Large intestine (tissue), 3 donors: Measurements from ENCODE around the gene TSSK6. TPM values are rescaled to one million over a fixed set of nuclear protein-coding genes. Genes with fewer than 3 reads are reported as not detected.
A peak's percentile ranks its signal among the peaks of the same experiment; 100 is the strongest.

Experiments
- DNase-seq, 2 donors: peaks; one replicate each; pipeline versions ENCODE4 v3.0.0 to v3.0.0-alpha.2; 2013
- H3K27ac ChIP-seq: one replicate; pipeline ENCODE4 v1.5.1; 2013; ENCODE audit warnings: low read length
- H3K27me3 ChIP-seq: 2 replicates; pipeline ENCODE4 v1.6.1; 2013; ENCODE audit warnings: low read length; ENCODE audit not compliant: control insufficient read depth, insufficient read depth
- H3K36me3 ChIP-seq: 2 replicates; pipeline ENCODE4 v1.6.1; 2013; ENCODE audit warnings: low read length; ENCODE audit not compliant: control insufficient read depth, insufficient read depth
- H3K4me1 ChIP-seq: one replicate; pipeline ENCODE4 v1.6.1; 2013; ENCODE audit warnings: low read length; ENCODE audit not compliant: control insufficient read depth, insufficient read depth
- H3K4me3 ChIP-seq: one replicate; pipeline ENCODE4 v1.5.1; 2013; ENCODE audit warnings: low read length
- H3K9me3 ChIP-seq: one replicate; pipeline ENCODE4 v1.6.1; 2013; ENCODE audit warnings: mild to moderate bottlenecking, low read depth, low read length, moderate library complexity; ENCODE audit not compliant: control insufficient read depth
- WGBS: methylation state at CpG from one replicate; pipeline ENCODE4 v1.1.5; 2013; ENCODE audit warnings: low lambda C conversion rate; ENCODE audit not compliant: insufficient coverage; 5-methylcytosine and 5-hydroxymethylcytosine counted together
- polyA plus RNA-seq: library from polyadenylated mRNA; unstranded; fragments of 120-200 nt; gene quantifications from one replicate; pipeline ENCODE4 v1.2.1, GENCODE V29; 2013

TSSK6 gene
- polyA plus RNA-seq, 1 donor: 1.2 TPM

- H3K4me3 ChIP-seq: no peak overlapping the region
- no peaks in the 10 kb centered on the region for H3K27me3 ChIP-seq
- H3K4me1 ChIP-seq: peaks cover 7% of the 10 kb centered on the region
- no peak for DNase-seq
- no peak overlapping the region for H3K27ac ChIP-seq
- H3K9me3 ChIP-seq: no peaks in the 10 kb centered on the region
- 100% methylated on average over 5 of the region's 6 CpGs for WGBS
- H3K36me3 ChIP-seq: peaks cover 34% of the 10 kb centered on the region
These were observed 5.6 kb upstream of the TSSK6 start for GRCh38 chr19:19520989-19521388.

GRCh38 chr19:19517235-19517619 lies 1.9 kb upstream of the TSSK6 start:
- Histone ChIP-seq H3K27ac (no peak overlapping the region), H3K4me1 (peaks cover 22% of the 10 kb centered on the region), H3K27me3 (peaks cover 6% of the 10 kb centered on the region), H3K36me3 (peaks cover 16% of the 10 kb centered on the region), H3K9me3 (peaks cover 17% of the 10 kb centered on the region), H3K4me3 (peak overlapping the region; percentile 87)
- no peak for DNase-seq
- WGBS: 89% methylated on average over 3 of the region's 10 CpGs

GRCh38 chr19:19515642-19516519 lies 533 bp upstream of the TSSK6 start, which contains the start of gene NDUFA13:
Gene NDUFA13, plus strand, starts transcription at chr19:19516225. Its CDS starts 14 bp downstream, at chr19:19516239.
- peak; percentile 91 to 95 for DNase-seq
- Histone ChIP-seq H3K27ac (peak within 1 kb of the TSS; percentile 17), H3K36me3 (peaks cover 16% of the 10 kb centered on the region), H3K9me3 (peaks cover 17% of the 10 kb centered on the region), H3K4me1 (peaks cover 22% of the 10 kb centered on the region), H3K27me3 (peaks cover 6% of the 10 kb centered on the region), H3K4me3 (peak within 1 kb of the TSS; percentile 87)
- WGBS: 8% methylated on average over 4 of the region's 61 CpGs

GRCh38 chr19:19514215-19514657 lies 1.1 kb downstream of the TSSK6 start:
- H3K4me1 ChIP-seq: peaks cover 22% of the 10 kb centered on the region
- H3K9me3 ChIP-seq: peaks cover 17% of the 10 kb centered on the region
- no peak overlapping the region for H3K27ac ChIP-seq
- H3K4me3 ChIP-seq: peak overlapping the region; percentile 34
- peak; percentile 67 to 79 for DNase-seq
- peaks cover 6% of the 10 kb centered on the region for H3K27me3 ChIP-seq
- H3K36me3 ChIP-seq: peaks cover 3% of the 10 kb centered on the region
- no CpG with 5 or more reads among the region's 46 CpGs for WGBS

- peaks cover 6% of the 10 kb centered on the region for H3K27me3 ChIP-seq
- DNase-seq: no peak
- H3K4me3 ChIP-seq: peak overlapping the region; percentile 34
- H3K9me3 ChIP-seq: peaks cover 17% of the 10 kb centered on the region
- no peak overlapping the region for H3K27ac ChIP-seq
- no CpG with 5 or more reads among the region's 17 CpGs for WGBS
- H3K4me1 ChIP-seq: peaks cover 22% of the 10 kb centered on the region
- no peaks in the 10 kb centered on the region for H3K36me3 ChIP-seq
These were observed 1.7 kb downstream of the TSSK6 start for GRCh38 chr19:19513682-19514081.

GRCh38 chr19:19510432-19510831 lies 4.9 kb downstream of the TSSK6 start:
- DNase-seq: no peak
- peaks cover 16% of the 10 kb centered on the region for H3K9me3 ChIP-seq
- H3K4me1 ChIP-seq: peaks cover 13% of the 10 kb centered on the region
- H3K4me3 ChIP-seq: no peak overlapping the region
- H3K27ac ChIP-seq: no peak overlapping the region
- peaks cover 21% of the 10 kb centered on the region for H3K36me3 ChIP-seq
- peaks cover 6% of the 10 kb centered on the region for H3K27me3 ChIP-seq
- no CpG with 5 or more reads among the region's 6 CpGs for WGBS

GRCh38 chr19:19508217-19508616 lies 7.1 kb downstream of the TSSK6 start:
- Histone ChIP-seq H3K36me3 (peaks cover 42% of the 10 kb centered on the region), H3K27me3 (no peaks in the 10 kb centered on the region), H3K4me3 (no peak overlapping the region), H3K27ac (no peak overlapping the region), H3K4me1 (no peaks in the 10 kb centered on the region), H3K9me3 (no peaks in the 10 kb centered on the region)
- WGBS: no CpG with 5 or more reads among the region's 11 CpGs
- DNase-seq: no peak

GRCh38 chr19:19507354-19507753 lies 8.0 kb downstream of the TSSK6 start:
- DNase-seq: no peak
- Histone ChIP-seq H3K4me3 (no peak overlapping the region), H3K27ac (no peak overlapping the region), H3K9me3 (no peaks in the 10 kb centered on the region), H3K4me1 (no peaks in the 10 kb centered on the region), H3K27me3 (no peaks in the 10 kb centered on the region), H3K36me3 (peaks cover 50% of the 10 kb centered on the region)
- WGBS: no CpG with 5 or more reads among the region's 8 CpGs

- H3K4me1 ChIP-seq: no peaks in the 10 kb centered on the region
- H3K27ac ChIP-seq: no peak overlapping the region
- no peak overlapping the region for H3K4me3 ChIP-seq
- no peaks in the 10 kb centered on the region for H3K27me3 ChIP-seq
- no peak for DNase-seq
- 73% methylated on average over 3 of the region's 12 CpGs for WGBS
- peaks cover 58% of the 10 kb centered on the region for H3K36me3 ChIP-seq
- H3K9me3 ChIP-seq: no peaks in the 10 kb centered on the region
These were observed 8.8 kb downstream of the TSSK6 start for GRCh38 chr19:19506592-19506991.

GRCh38 chr19:19505669-19506326 lies 9.6 kb downstream of the TSSK6 start:
- Histone ChIP-seq H3K4me1 (no peaks in the 10 kb centered on the region), H3K27ac (no peak overlapping the region), H3K4me3 (no peak overlapping the region), H3K27me3 (no peaks in the 10 kb centered on the region), H3K9me3 (no peaks in the 10 kb centered on the region), H3K36me3 (peaks cover 66% of the 10 kb centered on the region)
- DNase-seq: no peak
- 100% methylated on average over 3 of the region's 27 CpGs for WGBS
